Ovary (tissue), 9 donors: Measurements from ENCODE around the gene EEF2. TPM values are rescaled to one million over a fixed set of nuclear protein-coding genes. Genes with fewer than 3 reads are reported as not detected.

ENCODE experiments used
- DNase-seq, 5 donors: peaks; one replicate each; pipeline ENCODE4 v3.0.0-alpha.2; 2019 to 2020
- H3K27ac ChIP-seq, 2 donors: fragments of 200-600 bp; one replicate each; pipeline versions ENCODE4 v1.5.1 to v1.8.0; 2019 to 2022
- H3K27me3 ChIP-seq: fragments of 200-600 bp; one replicate; pipeline ENCODE4 v1.8.0; 2022
- H3K36me3 ChIP-seq: fragments of 200-600 bp; sonication (generic); one replicate; pipeline ENCODE4 v1.5.1; 2019
- H3K4me1 ChIP-seq: one replicate; pipeline ENCODE4 v1.8.1; 2013; ENCODE audit warnings: mild to moderate bottlenecking, moderate library complexity; ENCODE audit not compliant: insufficient read depth
- H3K4me3 ChIP-seq: fragments of 200-600 bp; sonication (generic); one replicate; pipeline ENCODE4 v1.5.1; 2017
- H3K9me3 ChIP-seq, 2 donors: fragments of 200-600 bp in 1 of 2; sonication (generic) in 1 of 2; one replicate each; pipeline versions ENCODE4 v1.5.1 to v1.8.1; 2013 to 2019; ENCODE audit warnings: mild to moderate bottlenecking in 1 of 2, moderate library complexity in 1 of 2
- EP300 ChIP-seq: sonication (generic); formaldehyde crosslinking; IDR thresholded peaks from one replicate; pipeline ENCODE4 v1.6.1; 2017; ENCODE audit warnings: antibody characterized with exemption
- POLR2A ChIP-seq: fragments of 450-650 bp; IDR thresholded peaks from one replicate; pipeline ENCODE4 v1.6.1; 2017; ENCODE audit warnings: antibody characterized with exemption, mild to moderate bottlenecking, moderate library complexity
- WGBS, 3 donors: extraction: QIAGEN DNeasy Blood & Tissue Kit in 1 of 3; methylation state at CpG; one replicate each; pipeline versions ENCODE4 v1.1.5 to v1.1.7; 2013 to 2017; 5-methylcytosine and 5-hydroxymethylcytosine counted together
- intact Hi-C, 4 donors: fragments of 100-400 bp; cut with DNase I; formaldehyde crosslinking; loops; one replicate each; pipeline versions ENCODE4 v1.11.0 to v1.15.1; 2022 to 2023
- polyA plus RNA-seq, 2 donors: library from polyadenylated mRNA; stranded (reverse); fragments of 200-250 nt in 1 of 2; fragments of 350-450 nt in 1 of 2; fragmentation: Illumina TruSeq in 1 of 2; extraction: RNeasy Lipid Tissue Mini Kit (QIAGEN cat#74804) in 1 of 2; gene quantifications; one replicate each; pipeline ENCODE4 v1.2.3, GENCODE V29; 2013 to 2014
- total RNA-seq, 7 donors: library from RNA; depleted of rRNA in 2 of 7; stranded (reverse); fragments of >200 nt in 2 of 7; fragmentation: NEBNext Ultra II Directional in 3 of 7; extraction: Animal tissue kit (Norgen Biotek cat#: 25700) in 3 of 7; gene quantifications; one replicate each; pipeline versions ENCODE4 v1.1.0 to v1.2.4, GENCODE V29; 2016 to 2023
- TF ChIP-seq, protein P1 (sequence below), 3 donors: fragments of 450-650 bp in 2 of 3; fragments of 200-600 bp in 1 of 3; IDR thresholded peaks; one replicate each; pipeline versions ENCODE4 v1.5.1 to v1.8.0; 2016 to 2022; ENCODE audit warnings: antibody characterized with exemption in 3 of 3, mild to moderate bottlenecking in 1 of 3
- donor health status: DM: no; HTN: no; CAD: no; lungs with moderate emphysema.
- donor health status: DM: no; HTN: no; CAD: no.
- donor health status: Bipolar disorder and iron deficiency.
- donor health status: DM: yes; HTN: yes; CAD: no.
- donor health status: DM: no; HTN: no; CAD: no.
- donor health status: DM: yes; HTN: yes; CAD: no.

Gene EEF2
- total and polyA plus RNA-seq, 9 donors: 1,491 to 4,634 (median 3,960) TPM

DNA sequence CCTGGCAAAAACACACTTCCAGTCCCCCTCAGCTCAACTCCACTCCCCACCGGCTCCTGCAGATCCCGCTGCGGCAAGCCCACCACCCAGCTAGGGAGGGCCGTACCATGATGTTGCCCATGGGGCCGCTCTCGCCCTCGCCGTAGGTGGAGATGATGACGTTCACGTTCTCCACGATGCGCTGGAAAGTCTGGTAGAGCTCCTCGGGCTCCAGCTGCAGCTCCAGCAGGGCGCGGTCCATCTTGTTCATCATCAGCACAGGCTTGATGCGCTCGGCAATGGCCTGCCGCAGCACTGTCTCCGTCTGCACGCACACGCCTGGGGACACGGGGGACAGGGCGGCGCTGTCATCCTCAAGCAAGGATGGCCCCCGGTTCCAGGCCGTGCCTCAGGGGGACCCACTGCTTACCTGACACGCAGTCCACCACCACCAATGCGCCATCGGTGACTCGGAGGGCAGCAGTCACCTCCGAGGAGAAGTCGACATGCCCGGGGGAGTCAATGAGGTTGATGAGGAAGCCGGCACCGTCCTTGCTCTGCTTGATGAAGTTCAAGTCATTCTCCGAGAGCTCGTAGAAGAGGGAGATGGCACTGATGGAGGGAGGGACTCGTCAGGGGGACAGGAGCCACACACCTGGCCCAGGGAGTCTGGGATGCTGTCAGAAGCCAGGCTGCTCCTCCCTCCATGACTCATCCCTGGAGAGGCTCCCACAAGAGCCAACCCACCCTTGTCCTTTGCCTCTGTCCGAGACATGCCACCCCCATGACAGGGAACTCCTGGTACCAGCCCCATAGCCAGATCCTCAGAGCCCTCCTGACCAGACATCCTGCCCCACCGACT lies 2.3 kb downstream of the EEF2 start:
- DNase-seq: peak in 4 of 5 donors; percentile 45 to 52 (median 47)
- 49 to 68% (median 57%) methylated on average over 25 to 40 of the region's 40 CpGs for WGBS, 3 donors
- peaks cover 4% of the 10 kb centered on the region for H3K4me1 ChIP-seq
- H3K36me3 ChIP-seq: no peaks in the 10 kb centered on the region
- intact Hi-C loops: loop anchor here in 1 of 4 donors (10.0 kb wide), 2 partner anchors 142 to 222 kb away; partner anchors contain the start of gene MAP2K2
- no peaks in the 10 kb centered on the region for H3K9me3 ChIP-seq
- no peak overlapping the region for H3K4me3 ChIP-seq
- TF ChIP-seq, protein P1, sequence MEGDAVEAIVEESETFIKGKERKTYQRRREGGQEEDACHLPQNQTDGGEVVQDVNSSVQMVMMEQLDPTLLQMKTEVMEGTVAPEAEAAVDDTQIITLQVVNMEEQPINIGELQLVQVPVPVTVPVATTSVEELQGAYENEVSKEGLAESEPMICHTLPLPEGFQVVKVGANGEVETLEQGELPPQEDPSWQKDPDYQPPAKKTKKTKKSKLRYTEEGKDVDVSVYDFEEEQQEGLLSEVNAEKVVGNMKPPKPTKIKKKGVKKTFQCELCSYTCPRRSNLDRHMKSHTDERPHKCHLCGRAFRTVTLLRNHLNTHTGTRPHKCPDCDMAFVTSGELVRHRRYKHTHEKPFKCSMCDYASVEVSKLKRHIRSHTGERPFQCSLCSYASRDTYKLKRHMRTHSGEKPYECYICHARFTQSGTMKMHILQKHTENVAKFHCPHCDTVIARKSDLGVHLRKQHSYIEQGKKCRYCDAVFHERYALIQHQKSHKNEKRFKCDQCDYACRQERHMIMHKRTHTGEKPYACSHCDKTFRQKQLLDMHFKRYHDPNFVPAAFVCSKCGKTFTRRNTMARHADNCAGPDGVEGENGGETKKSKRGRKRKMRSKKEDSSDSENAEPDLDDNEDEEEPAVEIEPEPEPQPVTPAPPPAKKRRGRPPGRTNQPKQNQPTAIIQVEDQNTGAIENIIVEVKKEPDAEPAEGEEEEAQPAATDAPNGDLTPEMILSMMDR (IDR thresholded peaks at IDR 0.05): no peak
- no peak for TF ChIP-seq EP300
- no peak for TF ChIP-seq POLR2A
- H3K27ac ChIP-seq: no peak overlapping the region
- H3K27me3 ChIP-seq: no peaks in the 10 kb centered on the region

DNA sequence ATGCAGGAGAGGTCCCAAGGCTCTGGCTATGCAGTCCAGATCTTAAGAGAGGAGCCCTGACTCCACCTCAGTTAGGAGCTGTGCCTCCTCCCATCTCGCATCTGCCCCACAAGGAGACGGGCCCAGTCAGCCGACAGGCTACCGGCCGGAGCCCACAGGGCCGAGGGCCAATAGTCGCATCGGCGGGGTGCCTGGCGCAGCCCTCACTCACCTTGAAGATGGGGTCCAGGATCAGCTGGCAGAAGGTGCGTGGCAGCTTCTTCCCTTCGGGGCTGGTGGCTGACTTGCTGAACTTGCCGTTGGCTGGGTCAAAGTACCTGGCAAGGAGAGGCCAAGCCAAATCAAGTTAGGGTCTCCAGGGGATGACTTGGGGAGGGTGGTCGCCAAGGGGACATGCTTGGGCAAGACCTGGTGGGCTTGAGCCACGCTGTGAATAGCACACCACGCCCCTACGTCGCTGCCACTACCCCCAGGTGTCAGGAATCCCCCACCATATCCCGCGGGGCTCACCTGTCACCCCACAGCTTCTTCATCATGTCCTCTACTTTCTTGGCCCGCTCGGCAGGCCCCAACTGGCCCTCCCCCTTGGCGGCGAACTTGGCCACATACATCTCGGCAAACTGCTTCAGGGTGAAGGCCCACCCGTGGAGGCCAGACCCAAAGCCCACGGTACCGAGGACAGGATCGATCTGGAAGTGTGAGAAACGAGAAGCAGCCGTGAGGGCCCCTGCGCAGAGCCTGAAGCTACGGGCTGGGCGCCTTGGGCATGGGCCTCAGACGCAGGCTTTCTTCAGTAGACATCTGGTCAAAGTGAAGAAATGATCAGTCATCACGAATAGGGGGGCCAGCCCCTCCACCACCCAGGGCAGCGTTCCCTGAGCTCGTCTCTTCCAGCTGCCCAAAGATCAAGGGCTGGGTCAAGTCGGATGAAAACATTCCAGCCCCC lies 3.3 kb downstream of the EEF2 start:
- Histone ChIP-seq H3K27ac (no peak overlapping the region), H3K9me3 (no peaks in the 10 kb centered on the region), H3K4me1 (peaks cover 4% of the 10 kb centered on the region), H3K27me3 (no peaks in the 10 kb centered on the region), H3K36me3 (no peaks in the 10 kb centered on the region), H3K4me3 (no peak overlapping the region)
- 66 to 70% (median 67%) methylated on average over 39 of the region's 39 CpGs for WGBS, 3 donors
- TF ChIP-seq EP300 (no peak), POLR2A (no peak)
- TF ChIP-seq, protein P1 (IDR thresholded peaks at IDR 0.05): no peak
- intact Hi-C loops: loop anchor here in 1 of 4 donors (10.0 kb wide), 2 partner anchors 143 to 223 kb away; partner anchors contain the start of gene MAP2K2
- peak in 4 of 5 donors; percentile 28 to 42 (median 38) for DNase-seq

DNA sequence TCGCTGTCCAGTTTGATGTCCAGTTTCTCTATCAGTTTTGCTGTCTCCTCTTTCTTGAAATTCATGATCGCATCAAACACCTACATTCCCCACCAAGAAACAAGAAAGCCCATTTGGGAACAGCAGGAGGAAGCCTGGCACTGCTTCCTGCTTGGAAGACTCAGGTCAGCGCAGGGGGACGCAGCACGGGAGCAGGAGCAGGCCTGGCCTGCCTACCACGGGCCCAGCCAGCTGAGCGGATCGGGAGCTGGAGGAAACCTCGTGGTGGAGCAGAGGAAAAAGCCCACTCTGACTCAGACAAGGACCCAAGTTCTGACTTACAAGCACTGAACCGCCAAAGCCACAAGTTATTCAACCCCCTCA lies 3.9 kb downstream of the EEF2 start:
- Histone ChIP-seq H3K4me3 (no peak overlapping the region), H3K9me3 (no peaks in the 10 kb centered on the region), H3K27ac (no peak overlapping the region), H3K27me3 (no peaks in the 10 kb centered on the region), H3K4me1 (peaks cover 4% of the 10 kb centered on the region), H3K36me3 (no peaks in the 10 kb centered on the region)
- no peak for DNase-seq
- WGBS, 3 donors: 79 to 85% (median 80%) methylated on average over 10 of the region's 10 CpGs
- intact Hi-C loops: loop anchor here in 1 of 4 donors (10.0 kb wide), 2 partner anchors 143 to 223 kb away; partner anchors contain the start of gene MAP2K2
- no peak for TF ChIP-seq POLR2A
- TF ChIP-seq, protein P1 (IDR thresholded peaks at IDR 0.05): no peak
- TF ChIP-seq EP300: no peak
